ENCODE results near the gene POLD1.
"Not testable (repeated sequence)": the region's sequence is repeated elsewhere in the genome, so short reads cannot be mapped to it uniquely, and the experiment has no call there.

POLD1 gene

GRCh38 chr19:50368649-50369570 is 15.2 kb upstream of the POLD1 start:
- peak; percentile 74 for DNase-seq

GRCh38 chr19:50371914-50372475 is 12.2 kb upstream of the POLD1 start:
- DNase-seq: no peak

- peak; percentile 95 for DNase-seq
Measured at GRCh38 chr19:50376166-50377050, 7.7 kb upstream of the POLD1 start, which contains the start of gene NR1H2. Gene NR1H2, plus strand, starts transcription at chr19:50376457. Its CDS starts 1,149 bp downstream, at chr19:50377606.

GRCh38 chr19:50377051-50377461 is 7.1 kb upstream of the POLD1 start:
- DNase-seq: peak; percentile 64

GRCh38 chr19:50377517-50377916 is 6.6 kb upstream of the POLD1 start:
- no peak for DNase-seq

- DNase-seq: no peak
Measured at GRCh38 chr19:50378169-50378862, 5.8 kb upstream of the POLD1 start.

GRCh38 chr19:50378863-50379236 is 5.3 kb upstream of the POLD1 start:
- DNase-seq: no peak

- no peak for DNase-seq
Measured at GRCh38 chr19:50379602-50380001, 4.5 kb upstream of the POLD1 start.

- no peak for DNase-seq
Measured at GRCh38 chr19:50380137-50380536, 4.0 kb upstream of the POLD1 start.

- DNase-seq: no peak
Measured at GRCh38 chr19:50380751-50381151, 3.4 kb upstream of the POLD1 start.

- DNase-seq: no peak
Measured at GRCh38 chr19:50381881-50382729, 2.0 kb upstream of the POLD1 start.

GRCh38 chr19:50383001-50383851 is 921 bp upstream of the POLD1 start:
- DNase-seq: no peak

- no peak for DNase-seq
Measured at GRCh38 chr19:50384685-50385535, 763 bp downstream of the POLD1 start.

- DNase-seq: no peak
Measured at GRCh38 chr19:50387176-50387867, 3.2 kb downstream of the POLD1 start.

GRCh38 chr19:50387868-50388245 is 3.7 kb downstream of the POLD1 start:
- no peak for DNase-seq

GRCh38 chr19:50390295-50390694 is 6.1 kb downstream of the POLD1 start:
- DNase-seq: not testable (repeated sequence)

- not testable (repeated sequence) for DNase-seq
Measured at GRCh38 chr19:50390952-50391351, 6.8 kb downstream of the POLD1 start.

GRCh38 chr19:50392759-50393158 is 8.6 kb downstream of the POLD1 start:
- DNase-seq: no peak

- DNase-seq: no peak
Measured at GRCh38 chr19:50393589-50393988, 9.4 kb downstream of the POLD1 start.
